Activated naive CD4-positive, alpha-beta T cell treated with anti-CD3 and anti-CD28 coated beads, Interleukin-2, amount 50 U/mL, for 16 hours (primary cell): Measurements from ENCODE around the gene MYO1E.
"Not testable (repeated sequence)": the region's sequence is repeated elsewhere in the genome, so short reads cannot be mapped to it uniquely, and the experiment has no call there.

Experiments used
- DNase-seq: peaks from one replicate; pipeline ENCODE4 v3.0.0-alpha.2; 2020

The MYO1E gene

GRCh38 chr15:59290295-59291212 is 82.1 kb downstream of the MYO1E start:
- no peak for DNase-seq

GRCh38 chr15:59289574-59289973 is 83.1 kb downstream of the MYO1E start:
- DNase-seq = no peak

DNA sequence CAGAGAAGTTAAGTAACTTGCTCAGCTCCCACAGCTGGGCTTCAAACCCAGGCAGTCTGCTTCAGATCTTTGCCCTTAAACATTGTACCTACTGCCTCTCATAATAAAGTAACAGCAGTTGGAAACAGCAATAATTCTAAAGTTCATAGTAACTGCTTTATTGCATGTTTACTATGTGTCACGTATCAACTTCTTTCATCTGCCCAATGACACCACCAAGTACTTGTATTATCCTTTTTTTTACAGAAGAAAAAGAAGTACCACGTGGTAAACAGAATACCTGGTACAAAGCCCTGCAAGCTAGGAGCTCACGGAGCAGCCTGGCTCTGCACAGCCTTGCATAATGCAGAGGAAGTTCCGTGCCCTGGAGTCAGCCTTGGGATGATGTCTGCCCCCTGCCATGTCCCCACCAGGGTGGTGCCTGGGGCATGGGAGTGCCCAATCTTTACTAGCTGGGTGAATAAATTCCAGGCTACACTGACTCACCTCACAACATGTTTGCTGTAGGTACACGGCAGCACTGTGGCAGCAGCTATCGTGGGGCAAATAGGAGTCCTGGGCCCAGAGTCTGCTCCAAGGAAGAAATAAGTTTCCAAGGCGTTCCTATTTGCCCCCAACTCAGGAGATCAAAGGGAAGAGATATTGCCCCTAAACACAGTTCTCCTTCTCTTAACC is 88.8 kb downstream of the MYO1E start:
- DNase-seq = no peak

GRCh38 chr15:59282515-59283337 is 89.9 kb downstream of the MYO1E start:
- DNase-seq = no peak

DNA sequence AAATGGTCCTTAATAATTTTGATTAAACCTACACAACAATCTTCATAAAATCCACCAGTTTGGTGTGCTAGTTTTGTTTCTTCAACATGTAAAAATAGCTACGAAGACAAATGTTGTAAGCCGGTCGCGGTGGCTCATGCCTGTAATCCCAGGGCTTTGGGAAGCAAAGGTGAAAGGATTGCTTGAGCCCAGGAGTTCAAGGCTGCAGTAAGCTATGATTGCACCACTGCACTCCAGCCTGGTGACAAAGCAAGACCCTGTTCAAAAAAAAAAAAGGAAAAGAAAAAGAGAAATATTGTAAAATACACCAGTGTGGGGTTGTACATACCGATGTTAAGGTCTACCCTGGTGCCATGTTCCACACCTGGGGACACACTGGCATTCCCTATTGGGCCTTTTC is 91.0 kb downstream of the MYO1E start:
- DNase-seq = no peak

DNA sequence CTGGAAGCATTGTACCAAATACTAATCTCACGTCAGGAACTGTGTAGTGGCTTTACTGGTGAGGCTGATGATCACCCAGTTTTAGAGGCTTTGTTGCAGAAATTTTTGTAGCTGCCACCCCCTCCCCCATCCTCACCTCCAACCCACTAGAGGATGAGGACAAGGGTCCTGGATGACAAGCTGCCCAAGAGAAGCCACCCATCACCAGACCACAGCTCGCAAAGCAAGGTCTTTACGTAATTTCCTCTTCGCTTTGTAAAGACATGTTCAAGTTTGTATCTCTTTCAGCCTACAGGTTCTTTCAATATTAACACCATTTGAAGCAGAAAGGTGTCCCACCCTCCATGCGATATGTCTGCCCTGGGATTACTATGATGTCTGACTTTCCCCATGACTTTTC is 91.8 kb downstream of the MYO1E start:
- DNase-seq = no peak

DNA sequence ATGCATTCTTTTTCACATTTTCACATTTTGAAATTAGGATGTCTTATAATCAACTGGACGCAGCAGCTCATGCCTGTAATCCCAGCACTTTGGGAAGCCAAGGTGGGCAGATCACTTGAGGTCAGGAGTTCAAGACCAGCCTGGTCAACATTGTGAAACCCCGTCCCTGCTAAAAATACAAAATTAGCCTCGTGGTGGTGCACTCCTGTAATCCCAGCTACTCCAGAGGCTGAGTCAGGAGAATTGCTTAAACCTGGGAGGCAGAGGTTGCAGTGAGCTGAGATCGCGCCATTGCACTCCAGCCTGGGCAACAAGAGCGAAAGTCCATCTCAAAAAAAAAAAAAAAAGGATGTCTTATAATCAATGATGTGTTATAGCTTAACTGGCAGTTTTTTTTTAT is 92.4 kb downstream of the MYO1E start:
- DNase-seq = not testable (repeated sequence)

DNA sequence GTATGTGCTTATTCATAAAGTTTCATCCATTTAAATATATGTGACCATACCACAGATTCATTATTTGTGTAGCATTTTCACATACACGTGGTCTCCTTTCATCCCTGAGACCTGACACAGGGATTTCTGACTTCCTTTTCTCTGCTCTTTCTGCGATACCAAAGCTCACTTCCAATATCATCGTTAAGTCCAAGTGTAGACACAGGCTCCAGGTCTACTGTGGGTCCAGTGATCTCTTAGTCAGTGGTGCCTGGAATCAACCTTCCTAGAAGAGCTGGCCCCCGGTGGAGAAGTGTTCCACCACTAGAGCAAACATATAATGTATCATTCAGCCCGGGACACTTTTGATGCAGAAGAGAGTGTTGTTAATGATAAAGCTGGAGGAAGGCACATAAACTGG is 93.6 kb downstream of the MYO1E start:
- DNase-seq = no peak

- no peak for DNase-seq
These were observed 94.6 kb downstream of the MYO1E start for GRCh38 chr15:59278120-59278519.

- no peak for DNase-seq
These were observed 96.2 kb downstream of the MYO1E start for GRCh38 chr15:59276225-59277178.

DNA sequence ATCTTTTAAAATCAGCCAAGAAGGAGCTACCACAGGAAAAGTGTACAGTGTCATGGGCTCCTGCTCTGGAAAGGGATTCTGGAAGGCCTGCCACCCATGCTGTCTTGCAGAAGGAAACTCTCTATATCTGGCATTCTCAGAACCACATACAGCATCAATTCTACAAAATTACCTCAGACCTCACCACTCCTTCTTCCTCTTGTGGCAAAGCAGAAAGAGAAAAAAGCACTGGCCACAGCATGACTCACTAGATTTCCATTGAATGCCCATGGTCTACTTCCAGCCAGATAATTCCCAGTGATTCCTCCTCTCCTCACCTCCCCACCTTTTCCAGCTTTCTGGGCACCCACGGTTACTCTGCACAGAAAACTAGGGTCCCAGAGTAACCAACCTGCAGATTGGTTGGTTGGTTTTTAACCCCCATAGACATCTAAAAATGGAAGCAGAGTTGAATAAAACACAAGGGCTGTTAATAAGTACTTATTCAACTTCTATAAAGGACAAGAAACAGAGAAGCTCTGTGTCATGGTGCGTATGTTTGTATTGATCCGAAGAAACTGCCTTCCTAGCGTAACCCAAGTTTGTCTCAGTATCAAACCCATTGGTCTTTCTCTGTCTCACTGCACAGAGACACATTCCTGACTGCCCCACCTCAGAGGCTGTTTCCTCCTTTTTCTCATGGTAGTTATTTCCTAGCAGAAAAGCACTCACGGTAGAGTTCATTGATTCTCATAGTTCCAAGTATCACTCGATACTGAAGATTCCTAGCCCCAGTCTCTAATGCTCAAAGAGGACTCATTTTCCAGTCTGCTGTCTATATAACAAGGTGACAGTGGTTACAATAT is 98.3 kb downstream of the MYO1E start:
- DNase-seq = no peak

DNA sequence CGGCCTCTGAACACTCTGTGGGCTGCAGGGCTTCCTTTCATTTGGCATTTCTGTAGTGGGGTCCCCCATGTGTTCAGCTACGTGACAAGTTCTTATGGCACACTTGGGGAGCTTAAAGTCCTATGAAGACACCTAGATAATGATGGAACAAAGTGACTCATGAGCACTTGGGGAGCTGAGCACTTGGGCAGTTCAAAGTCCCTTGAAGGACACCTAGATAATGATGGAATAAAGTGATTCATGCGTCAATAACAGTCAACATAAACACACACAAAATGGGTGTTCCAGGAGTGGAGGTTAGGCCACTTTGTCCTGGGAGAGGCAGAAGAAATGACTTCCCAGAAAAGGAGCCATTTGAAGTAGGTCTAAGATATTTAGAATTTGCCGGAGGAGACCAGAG is 99.4 kb downstream of the MYO1E start:
- no peak for DNase-seq

DNA sequence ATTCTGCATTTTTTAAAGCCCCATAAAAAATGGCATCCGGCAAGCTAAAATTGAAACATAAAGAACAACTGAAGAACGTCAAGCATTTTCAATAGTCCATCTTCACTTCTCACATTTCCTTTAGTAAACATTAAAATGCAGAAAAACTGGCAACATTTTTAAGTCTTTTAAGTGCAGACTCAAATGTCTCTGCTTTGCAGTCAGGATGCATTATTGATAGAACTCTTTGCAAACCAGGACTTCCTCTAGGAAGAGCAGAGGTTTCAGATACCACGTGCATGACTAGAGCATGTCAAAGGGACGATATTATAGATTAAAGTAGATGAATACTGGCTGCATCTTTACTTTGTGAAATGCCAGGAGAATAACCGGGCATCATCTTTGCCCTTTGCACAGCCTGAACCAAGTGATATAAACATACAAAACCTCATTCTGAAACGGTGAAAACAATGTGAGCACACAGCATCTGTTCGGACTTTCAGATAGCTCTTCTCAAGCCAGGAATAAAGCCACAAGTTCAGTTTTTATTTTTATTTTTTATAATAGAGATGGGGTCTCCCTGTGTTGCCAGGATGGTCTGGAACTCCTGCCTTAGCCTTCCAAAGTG is 101.0 kb downstream of the MYO1E start:
- no peak for DNase-seq

GRCh38 chr15:59268852-59269407 is 103.7 kb downstream of the MYO1E start:
- DNase-seq = no peak

- DNase-seq = no peak
These were observed 104.4 kb downstream of the MYO1E start for GRCh38 chr15:59268168-59268851.

DNA sequence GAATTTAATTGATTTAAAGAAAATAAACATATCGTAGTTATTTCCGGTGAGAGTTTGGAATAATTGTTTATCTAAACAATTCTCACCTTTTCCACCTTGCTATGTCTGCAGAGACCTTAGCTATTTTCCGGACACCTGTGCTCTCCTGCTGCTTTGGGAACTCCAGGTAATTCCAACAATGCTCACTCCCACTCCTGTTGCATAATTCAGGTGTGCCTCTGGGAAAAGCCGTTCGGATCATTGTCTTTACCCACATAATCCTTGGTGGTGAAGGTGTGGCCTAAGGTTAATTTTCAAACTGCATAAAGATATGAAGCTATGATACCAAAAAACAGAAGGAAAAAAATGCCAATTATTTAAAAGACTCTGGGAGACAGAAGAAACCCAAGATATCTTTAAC is 106.6 kb downstream of the MYO1E start:
- no peak for DNase-seq

- DNase-seq = no peak
These were observed 110.4 kb downstream of the MYO1E start for GRCh38 chr15:59262316-59262715.

DNA sequence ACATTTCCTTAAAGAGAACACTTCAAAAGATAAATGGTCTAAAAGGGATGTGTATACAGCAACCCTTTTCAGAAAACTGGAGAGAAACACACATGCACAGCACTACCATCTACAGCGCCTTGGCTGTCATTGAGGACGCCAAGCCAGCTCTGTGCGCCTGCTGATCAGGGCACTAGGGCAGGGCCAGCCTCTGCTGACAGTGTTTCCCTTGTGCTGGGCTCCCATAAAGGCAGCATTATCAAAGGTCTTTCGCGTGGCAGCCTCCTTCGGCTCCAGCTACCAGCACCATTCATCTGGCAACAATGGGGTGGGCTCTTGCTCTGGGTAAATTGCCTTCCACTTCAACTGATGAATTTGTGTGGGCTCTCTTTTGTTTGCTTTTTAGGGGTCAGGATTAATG is 112.6 kb downstream of the MYO1E start:
- DNase-seq = no peak

- DNase-seq = no peak
These were observed 113.3 kb downstream of the MYO1E start for GRCh38 chr15:59259137-59259943.
